Measurements from ENCODE around the gene ZNF770.
"Not testable (repeated sequence)": the region's sequence is repeated elsewhere in the genome, so short reads cannot be mapped to it uniquely, and the experiment has no call there.

Gene ZNF770

DNA sequence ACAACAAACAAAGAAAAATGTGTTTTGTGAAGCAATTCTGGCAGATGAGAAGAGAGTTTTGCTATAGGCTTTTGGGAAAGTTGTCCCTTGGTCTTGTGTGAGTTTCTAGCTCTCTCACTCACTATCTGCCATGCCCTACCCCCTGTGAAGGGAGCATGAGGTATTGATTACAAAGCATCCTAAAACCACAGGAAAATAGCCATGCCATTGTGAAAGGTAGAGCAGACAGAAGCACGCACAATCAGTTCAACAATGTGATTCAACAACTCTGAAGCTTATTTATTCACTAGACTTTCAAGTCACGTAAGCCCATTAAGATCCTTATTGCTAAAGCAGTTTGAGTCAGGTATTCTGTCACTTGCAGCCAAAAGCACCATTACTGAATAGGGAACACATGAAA, 12.0 kb downstream of the ZNF770 start:
- DNase-seq (ENCODE audit: low read depth in 2 of 2): no peak

DNA sequence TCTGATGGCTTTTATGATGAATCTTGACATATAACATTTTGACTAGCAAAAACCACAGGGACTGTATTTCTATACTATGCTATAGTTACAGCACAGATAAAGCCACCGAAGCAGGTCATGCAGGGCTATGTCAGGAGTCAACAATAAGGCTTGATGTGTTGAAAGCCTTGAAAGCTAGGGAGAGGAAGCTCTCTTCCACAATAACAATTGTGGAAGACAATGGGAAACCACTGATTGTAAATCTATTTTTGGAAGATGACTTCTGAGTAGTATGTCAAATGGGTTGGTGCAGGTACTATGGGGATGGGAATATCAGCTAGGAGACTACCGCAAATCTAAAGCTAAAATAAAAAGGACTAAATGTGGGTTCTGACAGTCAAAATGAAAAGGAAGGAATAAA, 14.6 kb downstream of the ZNF770 start:
- DNase-seq (ENCODE audit: low read depth in 2 of 2): no peak

DNA sequence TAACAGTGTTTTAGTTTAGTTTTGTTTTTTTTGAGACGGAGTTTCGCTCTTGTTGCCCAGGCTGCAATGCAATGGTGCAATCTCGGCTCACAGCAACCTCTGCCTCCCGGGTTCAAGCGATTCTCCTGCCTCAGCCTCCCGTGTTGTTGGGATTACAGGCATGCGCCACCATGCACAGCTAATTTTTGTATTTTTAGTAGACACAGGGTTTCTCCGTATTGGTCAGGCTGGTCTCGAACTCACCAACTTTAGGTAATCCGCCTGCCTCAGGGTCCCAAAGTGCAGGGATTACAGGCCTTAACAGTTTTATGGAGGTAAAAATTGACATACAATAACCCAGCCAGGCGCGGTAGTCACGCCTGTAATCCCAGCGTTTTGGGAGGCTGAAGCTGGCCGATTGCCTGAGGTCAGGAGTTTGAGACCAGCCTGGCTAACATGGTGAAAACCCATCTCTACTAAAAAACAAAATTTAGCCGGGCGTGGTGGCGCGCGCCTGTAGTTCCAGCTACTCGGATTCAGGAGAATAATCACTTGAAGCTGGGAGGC, 17.9 kb downstream of the ZNF770 start:
- not testable (repeated sequence) for DNase-seq (ENCODE audit: low read depth in 2 of 2)

DNA sequence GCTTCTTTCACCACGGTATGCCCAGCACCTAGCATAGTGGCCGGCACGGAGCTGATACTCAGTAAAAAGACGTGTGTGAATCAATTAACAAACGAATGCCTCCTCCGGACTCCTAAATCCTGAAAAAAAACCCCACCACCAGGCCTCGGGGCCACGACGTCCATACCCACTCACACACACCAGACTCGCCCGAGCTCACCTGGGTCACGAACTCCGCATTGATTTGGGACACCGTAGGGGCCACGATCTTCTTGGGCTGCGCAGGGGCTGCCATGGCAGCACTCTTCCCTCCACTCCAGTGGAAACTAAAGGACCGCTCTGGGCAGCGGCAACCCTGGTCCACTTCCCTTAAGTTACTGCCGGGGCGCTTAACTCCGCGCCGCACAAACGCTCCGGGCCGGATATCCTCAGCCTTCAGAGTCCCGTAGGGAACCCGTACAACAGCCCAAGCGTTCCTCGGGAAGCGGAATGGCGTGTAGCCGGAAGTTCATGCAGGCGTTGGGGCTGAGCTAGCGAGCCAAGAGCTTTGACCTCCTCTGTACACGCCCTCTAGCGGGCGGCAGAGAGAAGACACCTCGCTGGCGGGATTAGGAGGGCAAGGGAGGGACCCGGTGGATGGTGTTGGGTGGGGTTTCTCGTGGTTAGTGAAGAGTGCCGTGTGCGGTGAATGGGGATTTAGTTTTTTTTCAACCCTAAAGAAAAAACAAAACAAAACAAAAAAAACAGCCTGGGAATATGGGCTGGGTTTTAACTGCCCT, 18.6 kb downstream of the ZNF770 start, which contains the start of gene AQR:
Gene AQR, minus strand, starts transcription at position 403 of the 758 bp plus-strand sequence. Its CDS starts 129 bp downstream, at position 274.
- peak; percentile 82 to 85 for DNase-seq (ENCODE audit: low read depth in 2 of 2)

DNA sequence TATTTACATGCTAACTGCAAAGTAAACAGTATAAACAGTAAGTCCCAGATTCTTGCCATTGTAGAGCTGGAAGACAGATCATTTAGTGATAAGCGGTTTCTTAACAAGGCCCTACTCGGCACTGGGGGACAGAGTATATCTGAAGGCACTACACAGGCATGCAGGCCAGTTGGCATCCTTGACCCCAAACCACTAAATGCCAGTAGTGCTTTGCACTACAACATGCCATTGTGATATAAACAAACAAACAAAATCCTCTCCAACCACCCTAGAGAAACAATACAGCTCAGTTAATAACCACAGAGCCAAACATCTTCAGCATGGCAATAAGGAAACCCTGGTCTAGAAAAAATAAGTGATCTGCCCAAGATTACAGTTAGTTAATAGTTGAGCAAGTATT, 23.8 kb downstream of the ZNF770 start:
- no peak for DNase-seq (ENCODE audit: low read depth in 2 of 2)

DNA sequence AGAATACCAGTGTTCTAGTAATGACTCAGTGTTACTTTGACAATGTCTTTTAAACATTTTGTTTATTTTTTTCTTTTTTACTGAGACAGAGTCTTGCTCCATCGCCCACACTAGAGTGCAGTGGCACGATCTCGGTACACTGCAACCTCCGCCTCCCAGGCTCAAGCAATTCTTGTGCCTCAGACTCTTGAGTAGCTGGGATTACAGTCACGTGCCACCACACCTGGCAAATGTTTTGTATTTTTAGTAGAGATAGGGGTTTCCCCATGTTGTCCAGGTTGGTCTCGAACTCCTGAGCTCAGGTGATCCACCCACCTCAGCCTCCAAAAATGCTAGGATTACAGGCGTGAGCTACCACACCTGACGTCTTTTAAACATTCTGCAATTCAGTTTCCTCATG, 34.2 kb downstream of the ZNF770 start:
- DNase-seq (ENCODE audit: low read depth in 2 of 2): no peak

DNA sequence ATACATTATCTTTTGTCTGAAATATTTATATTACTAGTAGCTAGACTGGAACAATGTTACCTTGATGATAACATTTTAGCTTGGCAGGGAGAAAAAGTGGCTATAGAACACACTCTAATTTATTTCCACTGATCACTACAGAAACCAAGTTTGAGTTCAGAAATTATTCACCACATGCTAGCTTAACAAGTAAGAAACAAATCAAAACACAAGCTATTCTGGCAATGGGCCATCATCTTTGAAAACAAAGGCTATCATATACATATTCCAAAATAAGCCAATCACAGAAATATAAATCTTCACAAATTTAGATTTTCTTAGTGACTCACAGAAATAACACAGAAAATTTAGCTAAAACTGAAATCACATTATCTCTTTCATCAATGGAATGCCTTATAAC, 35.6 kb downstream of the ZNF770 start:
- no peak for DNase-seq (ENCODE audit: low read depth in 2 of 2)

DNA sequence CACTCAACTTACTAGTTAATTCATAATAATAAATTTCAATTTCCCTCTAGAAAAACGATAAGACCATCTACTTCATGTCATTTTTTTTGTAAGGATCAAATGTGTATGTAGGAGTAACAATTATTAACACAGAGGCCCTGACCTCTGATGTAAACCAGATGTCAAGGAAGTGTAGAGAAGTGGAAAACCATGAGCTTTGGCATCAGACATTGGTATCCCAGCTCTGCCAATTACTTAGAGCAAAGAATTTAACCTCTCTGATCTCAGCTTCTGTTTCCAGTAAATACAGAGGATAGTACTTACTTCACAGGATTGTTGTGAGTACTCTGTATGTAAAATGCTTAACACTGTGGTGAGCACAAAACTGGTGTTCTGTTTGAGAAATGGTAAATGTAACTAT, 36.1 kb downstream of the ZNF770 start:
- no peak for DNase-seq (ENCODE audit: low read depth in 2 of 2)

DNA sequence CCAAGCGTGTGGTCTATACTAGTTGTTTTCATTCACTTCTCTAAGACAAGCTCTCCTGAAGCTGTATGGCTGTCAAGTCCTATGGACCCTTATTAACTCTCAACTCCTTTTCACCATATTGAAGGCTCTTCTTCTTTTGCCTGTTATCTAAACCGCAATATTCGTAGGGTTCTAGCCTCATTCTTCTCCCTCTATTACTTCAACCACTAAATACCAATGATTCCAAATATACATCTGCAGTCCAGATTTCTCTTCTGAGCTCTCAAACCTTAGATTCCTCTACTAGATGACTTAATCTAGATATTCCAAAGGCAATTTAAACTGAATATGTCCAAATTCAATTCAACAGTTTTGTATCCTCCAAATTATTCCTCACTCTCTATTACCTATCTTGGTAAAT, 43.2 kb downstream of the ZNF770 start:
- no peak for DNase-seq (ENCODE audit: low read depth in 2 of 2)

DNA sequence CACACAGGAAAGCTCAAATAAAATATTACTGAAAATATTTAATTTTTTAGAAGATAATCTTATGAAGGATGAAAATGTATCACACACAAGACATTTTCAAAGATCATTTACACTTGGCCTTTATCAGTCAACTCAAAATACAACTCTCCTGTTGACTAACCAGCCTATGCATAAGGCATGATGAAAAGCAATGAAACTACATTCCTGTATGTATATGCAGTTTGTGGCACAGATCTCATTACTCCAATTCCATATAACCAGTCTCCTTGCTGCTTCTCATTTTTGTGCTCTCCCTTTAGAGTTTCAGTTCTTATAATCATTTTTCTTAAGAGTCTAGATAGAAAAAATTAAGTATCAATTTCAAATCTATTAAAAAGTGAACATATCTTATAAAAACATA, 44.4 kb downstream of the ZNF770 start:
- no peak for DNase-seq (ENCODE audit: low read depth in 2 of 2)

DNA sequence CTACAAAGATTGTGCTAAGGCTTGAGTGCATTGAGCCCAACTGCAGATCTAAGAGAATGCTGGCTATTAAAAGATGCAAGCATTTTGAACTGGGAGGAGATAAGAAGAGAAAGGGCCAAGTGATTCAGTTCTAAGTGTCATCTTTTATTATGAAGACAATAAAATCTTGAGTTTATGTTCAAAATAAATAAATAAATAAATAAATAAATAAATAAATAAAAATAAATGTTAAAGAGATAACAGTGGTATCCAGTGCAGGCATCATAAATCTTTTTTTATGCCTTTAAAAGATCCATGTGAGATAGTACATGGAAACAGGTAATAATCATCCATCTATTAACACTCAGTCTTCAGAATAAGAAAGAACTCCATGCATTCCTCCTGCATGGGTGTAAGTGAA, 44.8 kb downstream of the ZNF770 start:
- not testable (repeated sequence) for DNase-seq (ENCODE audit: low read depth in 2 of 2)

DNA sequence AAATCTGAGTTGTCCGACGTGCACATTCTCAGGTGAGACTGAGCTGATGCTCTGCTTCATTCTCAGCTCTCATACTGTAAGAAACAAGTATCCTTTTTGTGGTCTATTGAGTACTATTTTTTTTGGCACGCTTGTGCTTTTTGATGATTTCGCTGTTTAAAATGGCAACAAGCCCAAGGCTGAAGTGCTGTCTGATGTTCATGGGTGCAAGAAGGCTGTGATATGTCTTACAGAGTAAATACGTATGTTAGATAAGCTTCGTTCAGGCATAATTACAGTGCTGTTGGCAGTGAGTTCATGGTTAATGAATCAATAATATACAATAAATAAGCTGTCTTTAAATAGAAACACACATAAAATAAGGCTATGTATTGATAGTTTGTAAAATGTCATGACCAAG, 45.7 kb downstream of the ZNF770 start:
- DNase-seq (ENCODE audit: low read depth in 2 of 2): no peak

DNA sequence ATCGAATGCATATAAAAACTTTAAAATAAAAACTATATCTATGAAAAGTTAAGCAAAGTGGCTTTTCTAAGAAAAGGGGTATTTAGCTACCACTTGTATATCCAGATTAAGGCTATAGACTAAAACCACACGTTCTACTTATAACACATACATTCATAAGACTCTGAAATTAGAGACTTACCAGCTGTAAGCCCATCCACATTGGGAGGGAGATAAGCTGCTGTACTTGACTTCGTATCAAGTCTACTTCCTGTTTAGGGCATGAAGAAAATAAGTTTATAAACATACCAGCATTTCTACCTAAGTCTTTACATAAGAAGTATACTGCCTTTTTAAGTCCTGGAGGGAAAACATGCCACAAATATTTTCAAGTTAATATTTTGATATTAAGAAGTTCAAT, 46.3 kb downstream of the ZNF770 start:
- no peak for DNase-seq (ENCODE audit: low read depth in 2 of 2)

DNA sequence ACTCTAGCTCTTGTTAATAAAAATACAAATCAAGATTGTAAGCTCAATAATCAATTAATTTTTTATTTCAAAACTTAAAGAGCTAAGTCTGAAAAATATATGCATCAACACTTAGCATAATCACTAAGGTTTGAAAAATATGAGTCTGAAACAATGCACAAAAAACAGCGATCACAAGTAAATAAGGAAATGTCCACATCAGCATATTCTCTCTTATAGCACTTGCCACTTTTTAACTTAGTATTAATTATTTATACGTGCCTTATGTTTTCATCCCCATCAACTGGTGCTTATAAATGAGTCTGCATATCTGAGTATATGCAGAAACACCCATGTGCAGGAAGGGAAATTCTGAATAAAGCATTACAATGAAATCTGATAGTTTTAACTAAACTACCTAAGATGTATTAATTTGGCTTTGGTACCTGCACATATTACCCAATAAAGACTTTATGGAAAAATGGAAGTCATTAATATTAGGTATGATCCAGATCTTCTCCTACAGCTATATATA, 46.8 kb downstream of the ZNF770 start:
- DNase-seq (ENCODE audit: low read depth in 2 of 2): no peak

DNA sequence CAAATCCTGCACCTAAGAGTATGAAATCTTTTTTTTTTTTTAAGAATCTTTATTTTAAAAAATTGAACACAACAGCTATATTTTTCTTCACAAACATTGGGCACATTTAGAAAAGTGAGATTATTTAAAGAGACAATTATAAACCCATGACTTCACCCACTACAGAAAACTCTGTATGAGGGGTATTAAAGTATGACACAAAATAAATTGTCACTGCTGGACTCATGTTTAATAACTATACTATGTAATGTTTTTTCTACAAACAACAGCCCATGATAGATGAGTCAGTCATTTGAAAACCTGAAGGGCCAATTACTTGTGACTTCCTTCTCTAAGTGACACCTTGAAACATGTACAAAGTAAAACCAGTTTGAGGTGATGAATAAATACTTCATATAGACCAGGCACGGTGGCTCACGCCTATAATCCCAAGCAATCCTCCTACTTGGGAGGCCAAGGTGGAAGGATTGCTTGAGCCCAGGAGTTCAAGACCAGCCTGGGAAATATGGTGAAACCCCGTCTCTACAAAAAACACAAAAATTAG, 54.6 kb downstream of the ZNF770 start:
- DNase-seq (ENCODE audit: low read depth in 2 of 2): no peak

DNA sequence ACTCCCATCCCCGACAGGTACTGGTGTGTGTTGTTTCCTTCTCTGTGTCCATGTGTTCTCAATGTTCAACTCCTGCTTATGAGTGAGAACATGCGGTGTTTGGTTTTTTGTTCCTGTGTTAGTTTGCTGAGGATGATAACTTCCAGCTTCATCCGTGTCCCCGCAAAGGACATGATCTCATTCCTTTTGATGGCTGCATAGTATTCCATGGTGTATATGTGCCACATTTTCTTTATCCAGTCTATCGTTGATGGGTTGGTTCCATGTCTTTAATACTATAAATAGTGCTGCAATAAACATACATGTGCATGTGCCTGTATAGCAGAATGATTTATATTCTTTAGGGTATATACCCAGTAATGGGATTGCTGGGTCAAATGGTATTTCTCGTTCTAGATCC, 59.7 kb downstream of the ZNF770 start:
- not testable (repeated sequence) for DNase-seq (ENCODE audit: low read depth in 2 of 2)

Data from stimulated activated CD8-positive, alpha-beta memory T cell treated with anti-CD3 and anti-CD28 coated beads, Interleukin-7, amount 100 ng/mL, for 4 hours (primary cell).